Colon (tissue), 2 donors: Measurements from ENCODE around the gene FOXL1.

Experiments used
- FAIRE-seq: peaks from 2 replicates; lab custom pipeline; 2012; peaks lifted over from hg19 to GRCh38; lab: Jason Lieb, UNC
- donor health status: control.
- donor health status: control.

The FOXL1 gene

GRCh38 chr16:86578061-86578599, at the start of gene FOXL1:
FOXL1 (plus strand) TSS chr16:86578549; CDS start chr16:86578724, 175 bp downstream.
- FAIRE-seq, result no peak

- no peak for FAIRE-seq
Observed at GRCh38 chr16:86529160-86529559, 49.2 kb upstream of the FOXL1 start.

GRCh38 chr16:86530251-86531190, 47.8 kb upstream of the FOXL1 start:
- no peak for FAIRE-seq

- FAIRE-seq, result no peak
Observed at GRCh38 chr16:86531191-86531545, 47.2 kb upstream of the FOXL1 start.

GRCh38 chr16:86531641-86532525, 46.5 kb upstream of the FOXL1 start:
- no peak for FAIRE-seq

GRCh38 chr16:86532526-86532815, 45.9 kb upstream of the FOXL1 start:
- no peak for FAIRE-seq

GRCh38 chr16:86533076-86533475, 45.3 kb upstream of the FOXL1 start:
- FAIRE-seq, result no peak

- FAIRE-seq, result no peak
Observed at GRCh38 chr16:86533767-86534351, 44.5 kb upstream of the FOXL1 start.

- FAIRE-seq, result no peak
Observed at GRCh38 chr16:86534779-86535615, 43.4 kb upstream of the FOXL1 start.

GRCh38 chr16:86536621-86537020, 41.7 kb upstream of the FOXL1 start:
- FAIRE-seq, result no peak

- FAIRE-seq, result no peak
Observed at GRCh38 chr16:86537486-86537885, 40.9 kb upstream of the FOXL1 start.

- FAIRE-seq, result no peak
Observed at GRCh38 chr16:86538196-86538780, 40.1 kb upstream of the FOXL1 start.

GRCh38 chr16:86540894-86541293, 37.5 kb upstream of the FOXL1 start:
- FAIRE-seq, result no peak

GRCh38 chr16:86541560-86541959, 36.8 kb upstream of the FOXL1 start:
- no peak for FAIRE-seq

- no peak for FAIRE-seq
Observed at GRCh38 chr16:86542756-86543750, 35.3 kb upstream of the FOXL1 start.

GRCh38 chr16:86545481-86545880, 32.9 kb upstream of the FOXL1 start:
- FAIRE-seq, result no peak

GRCh38 chr16:86545954-86546637, 32.3 kb upstream of the FOXL1 start:
- no peak for FAIRE-seq

GRCh38 chr16:86546638-86547013, 31.7 kb upstream of the FOXL1 start:
- no peak for FAIRE-seq

- FAIRE-seq, result no peak
Observed at GRCh38 chr16:86547286-86547685, 31.1 kb upstream of the FOXL1 start.
